GM21526 (cell line): ENCODE measurements around the gene ADCY2.

Experiments
- ATAC-seq: cut with Tn5 transposase; IDR thresholded peaks from one replicate; pipeline ENCODE4 v1.9.1; 2021; ENCODE audit warnings: moderate library complexity; ENCODE audit not compliant: unreplicated experiment, low FRiP score

ADCY2 gene

GRCh38 chr5:7705261-7705660 is 309.3 kb downstream of the ADCY2 start:
- no peak for ATAC-seq

- ATAC-seq: no peak
Measured at GRCh38 chr5:7705736-7706135, 309.8 kb downstream of the ADCY2 start.

- no peak for ATAC-seq
Measured at GRCh38 chr5:7706256-7706655, 310.3 kb downstream of the ADCY2 start.

GRCh38 chr5:7714119-7714518 is 318.2 kb downstream of the ADCY2 start:
- ATAC-seq: no peak

GRCh38 chr5:7714697-7715096 is 318.8 kb downstream of the ADCY2 start:
- ATAC-seq: no peak

GRCh38 chr5:7717691-7718090 is 321.8 kb downstream of the ADCY2 start:
- no peak for ATAC-seq

- no peak for ATAC-seq
Measured at GRCh38 chr5:7728076-7728475, 332.1 kb downstream of the ADCY2 start.

- no peak for ATAC-seq
Measured at GRCh38 chr5:7741415-7742065, 345.6 kb downstream of the ADCY2 start.

- no peak for ATAC-seq
Measured at GRCh38 chr5:7742241-7742656, 346.3 kb downstream of the ADCY2 start.

GRCh38 chr5:7745882-7746610 is 350.1 kb downstream of the ADCY2 start:
- ATAC-seq: no peak

- ATAC-seq: no peak
Measured at GRCh38 chr5:7747728-7748127, 351.8 kb downstream of the ADCY2 start.

GRCh38 chr5:7749626-7750025 is 353.7 kb downstream of the ADCY2 start:
- no peak for ATAC-seq

GRCh38 chr5:7751874-7752273 is 355.9 kb downstream of the ADCY2 start:
- ATAC-seq: no peak

- ATAC-seq: no peak
Measured at GRCh38 chr5:7753181-7753580, 357.2 kb downstream of the ADCY2 start.

- ATAC-seq: no peak
Measured at GRCh38 chr5:7753596-7753995, 357.7 kb downstream of the ADCY2 start.

GRCh38 chr5:7754490-7754889 is 358.6 kb downstream of the ADCY2 start:
- no peak for ATAC-seq

GRCh38 chr5:7754997-7755596 is 359.2 kb downstream of the ADCY2 start:
- peak; percentile 89 for ATAC-seq

- no peak for ATAC-seq
Measured at GRCh38 chr5:7755958-7756357, 360.0 kb downstream of the ADCY2 start.

- ATAC-seq: no peak
Measured at GRCh38 chr5:7756453-7756852, 360.5 kb downstream of the ADCY2 start.

- ATAC-seq: no peak
Measured at GRCh38 chr5:7759257-7759871, 363.4 kb downstream of the ADCY2 start.

GRCh38 chr5:7759951-7760580 is 364.1 kb downstream of the ADCY2 start:
- ATAC-seq: no peak
